Measurements from ENCODE around the gene TMEM132C.

Gene TMEM132C

GRCh38 chr12:128509170-128509569 lies 242.2 kb downstream of the TMEM132C start:
- DNase-seq = no peak

GRCh38 chr12:128510511-128510910 lies 243.5 kb downstream of the TMEM132C start:
- no peak for DNase-seq

- DNase-seq = no peak
Measured at GRCh38 chr12:128513331-128513730, 246.4 kb downstream of the TMEM132C start.

- no peak for DNase-seq
Measured at GRCh38 chr12:128513831-128514230, 246.9 kb downstream of the TMEM132C start.

- no peak for DNase-seq
Measured at GRCh38 chr12:128518644-128519043, 251.7 kb downstream of the TMEM132C start.

- DNase-seq = no peak
Measured at GRCh38 chr12:128519426-128519825, 252.5 kb downstream of the TMEM132C start.

GRCh38 chr12:128521981-128522380 lies 255.0 kb downstream of the TMEM132C start:
- no peak for DNase-seq

GRCh38 chr12:128524439-128524838 lies 257.5 kb downstream of the TMEM132C start:
- no peak for DNase-seq

GRCh38 chr12:128531170-128531569 lies 264.2 kb downstream of the TMEM132C start:
- DNase-seq = no peak

GRCh38 chr12:128534906-128535305 lies 267.9 kb downstream of the TMEM132C start:
- DNase-seq = no peak

GRCh38 chr12:128536810-128537209 lies 269.8 kb downstream of the TMEM132C start:
- DNase-seq = no peak

- no peak for DNase-seq
Measured at GRCh38 chr12:128537668-128538067, 270.7 kb downstream of the TMEM132C start.

- no peak for DNase-seq
Measured at GRCh38 chr12:128542844-128543243, 275.9 kb downstream of the TMEM132C start.

GRCh38 chr12:128543460-128543859 lies 276.5 kb downstream of the TMEM132C start:
- no peak for DNase-seq

GRCh38 chr12:128543971-128544370 lies 277.0 kb downstream of the TMEM132C start:
- DNase-seq = no peak

GRCh38 chr12:128548949-128549348 lies 282.0 kb downstream of the TMEM132C start:
- DNase-seq = no peak

GRCh38 chr12:128549601-128550218 lies 282.7 kb downstream of the TMEM132C start:
- no peak for DNase-seq

GRCh38 chr12:128551266-128551665 lies 284.3 kb downstream of the TMEM132C start:
- DNase-seq = no peak

- no peak for DNase-seq
Measured at GRCh38 chr12:128554546-128555304, 287.8 kb downstream of the TMEM132C start.

- DNase-seq = no peak
Measured at GRCh38 chr12:128557231-128557630, 290.3 kb downstream of the TMEM132C start.

GRCh38 chr12:128564956-128565355 lies 298.0 kb downstream of the TMEM132C start:
- no peak for DNase-seq

GRCh38 chr12:128567730-128568129 lies 300.8 kb downstream of the TMEM132C start:
- DNase-seq = no peak

GRCh38 chr12:128570191-128571065 lies 303.5 kb downstream of the TMEM132C start:
- no peak for DNase-seq
